Muscle of leg (tissue), 11 donors: ENCODE measurements around the gene NCKAP5. TPM values are rescaled to one million over a fixed set of nuclear protein-coding genes. Genes with fewer than 3 reads are reported as not detected.

Experiments
- DNase-seq: peaks from one replicate; pipeline ENCODE4 v3.0.0; 2013
- H3K27ac ChIP-seq: one replicate; pipeline ENCODE4 v1.5.1; 2013; ENCODE audit warnings: mild to moderate bottlenecking, low read length, control low read depth
- H3K27me3 ChIP-seq: one replicate; pipeline ENCODE4 v1.6.1; 2013; ENCODE audit warnings: low read length; ENCODE audit not compliant: control insufficient read depth, insufficient read depth
- H3K36me3 ChIP-seq: one replicate; pipeline ENCODE4 v1.6.1; 2013; ENCODE audit warnings: low read length; ENCODE audit not compliant: control insufficient read depth, insufficient read depth
- H3K4me1 ChIP-seq: one replicate; pipeline ENCODE4 v1.6.1; 2013; ENCODE audit warnings: low read length; ENCODE audit not compliant: control insufficient read depth, insufficient read depth
- H3K4me3 ChIP-seq: one replicate; pipeline ENCODE4 v1.5.1; 2013; ENCODE audit warnings: low read length, control low read depth
- H3K9me3 ChIP-seq: replicated peaks from 2 replicates; pipeline ENCODE4 v1.6.1; 2013; ENCODE audit warnings: low read depth, low read length; ENCODE audit not compliant: control insufficient read depth
- WGBS: methylation state at CpG from one replicate; pipeline ENCODE4 v1.1.5; 2013; ENCODE audit warnings: missing lambda C conversion rate; ENCODE audit not compliant: insufficient coverage; 5-methylcytosine and 5-hydroxymethylcytosine counted together
- polyA plus RNA-seq, 8 donors: library from polyadenylated mRNA; unstranded; fragments of 120-200 nt; gene quantifications; one replicate each; pipeline versions ENCODE4 v1.2.1 to v1.2.3, GENCODE V29; 2013; ENCODE audit warnings: inconsistent platforms in 1 of 8, low replicate concordance in 1 of 8; ENCODE audit not compliant: insufficient read length in 8 of 8, insufficient read depth in 1 of 8
- total RNA-seq: library from RNA; stranded (reverse); fragments of 120-200 nt; gene quantifications from one replicate; pipeline ENCODE4 v1.2.4, GENCODE V29; 2013

The NCKAP5 gene
- total and polyA plus RNA-seq, 9 donors = 3.7 to 8.9 (median 5.0) TPM

DNA sequence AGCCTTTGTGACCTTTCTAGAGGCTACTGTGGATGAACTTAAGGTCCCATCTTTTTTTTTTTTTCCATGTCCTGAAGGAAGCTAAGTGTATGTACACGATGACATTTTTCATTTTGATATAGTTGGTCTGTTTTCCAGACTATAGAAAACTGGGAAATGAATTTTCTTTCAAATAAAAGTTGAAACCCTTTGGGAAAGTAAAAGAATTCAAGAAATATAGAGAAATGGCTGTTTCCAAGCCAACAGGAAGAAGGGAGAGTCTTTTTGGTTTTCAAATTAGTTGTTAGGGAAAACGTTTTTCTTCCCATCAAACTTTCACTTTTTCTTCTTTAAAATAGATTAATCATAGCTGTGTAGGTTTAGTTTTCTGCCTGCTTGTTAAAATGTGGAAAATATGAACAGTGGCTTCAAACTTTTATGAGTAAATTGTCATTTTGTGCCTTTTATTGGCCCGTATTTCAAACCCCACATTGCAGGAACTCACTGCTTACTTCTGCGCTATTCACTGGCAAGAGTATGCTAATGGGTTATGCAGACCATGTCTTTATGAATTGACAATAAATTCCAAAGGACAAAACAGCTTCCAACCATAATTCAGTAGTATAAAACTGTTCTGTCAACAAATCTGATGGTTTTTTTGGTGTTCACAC is 870.6 kb downstream of the NCKAP5 start:
- no CpG with 5 or more reads among the region's 4 CpGs for WGBS
- no peaks in the 10 kb centered on the region for H3K9me3 ChIP-seq
- no peaks in the 10 kb centered on the region for H3K27me3 ChIP-seq
- DNase-seq = peak; percentile 93
- no peak overlapping the region for H3K4me3 ChIP-seq
- no peaks in the 10 kb centered on the region for H3K4me1 ChIP-seq
- H3K36me3 ChIP-seq = no peaks in the 10 kb centered on the region
- peak overlapping the region; percentile 37 for H3K27ac ChIP-seq

DNA sequence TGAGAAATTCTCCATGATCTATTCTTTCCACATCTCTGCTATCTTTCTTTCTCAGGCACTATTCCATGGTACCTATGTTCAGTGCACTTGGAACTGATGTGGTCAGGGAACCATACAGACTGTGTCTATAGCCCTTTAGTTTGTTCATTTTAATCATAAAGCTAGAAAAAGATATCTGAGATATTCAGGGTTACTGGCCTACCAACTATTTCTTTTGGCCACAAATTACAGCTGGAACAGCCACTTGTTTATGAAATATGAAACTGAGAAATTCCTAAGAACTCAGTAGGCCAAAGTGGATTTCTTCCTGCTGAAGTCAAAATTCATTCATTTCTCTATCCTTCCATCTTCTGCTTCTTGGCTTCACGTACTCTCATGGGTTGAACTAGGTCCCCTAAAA is 875.4 kb downstream of the NCKAP5 start:
- no peaks in the 10 kb centered on the region for H3K4me1 ChIP-seq
- no peak for DNase-seq
- H3K27ac ChIP-seq = no peak overlapping the region
- H3K36me3 ChIP-seq = no peaks in the 10 kb centered on the region
- H3K9me3 ChIP-seq = no peaks in the 10 kb centered on the region
- no CpG with 5 or more reads among the region's 1 CpG for WGBS
- no peaks in the 10 kb centered on the region for H3K27me3 ChIP-seq
- no peak overlapping the region for H3K4me3 ChIP-seq

DNA sequence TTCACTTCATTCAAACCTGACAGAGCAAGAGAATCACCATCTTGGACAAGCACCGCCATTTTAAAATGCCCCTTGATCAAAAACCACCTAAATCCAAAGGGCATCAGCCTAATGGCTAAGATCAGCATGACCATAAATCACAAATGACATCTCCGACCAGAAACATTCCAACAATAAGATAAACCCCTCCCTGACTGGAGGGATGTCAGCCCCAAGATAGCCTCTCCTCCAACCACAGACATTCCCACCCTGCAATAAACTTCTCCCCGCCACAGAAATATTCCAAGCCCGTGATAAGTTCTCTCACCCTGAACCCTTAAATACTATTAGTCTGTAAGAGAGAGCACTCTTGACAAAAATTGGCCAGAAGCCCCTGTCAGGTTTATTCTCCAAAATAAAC is 876.7 kb downstream of the NCKAP5 start:
- DNase-seq = no peak
- H3K27me3 ChIP-seq = no peaks in the 10 kb centered on the region
- no peaks in the 10 kb centered on the region for H3K4me1 ChIP-seq
- H3K9me3 ChIP-seq = no peaks in the 10 kb centered on the region
- no peak overlapping the region for H3K27ac ChIP-seq
- H3K36me3 ChIP-seq = no peaks in the 10 kb centered on the region
- 100% methylated on average over 2 of the region's 4 CpGs for WGBS
- no peak overlapping the region for H3K4me3 ChIP-seq

DNA sequence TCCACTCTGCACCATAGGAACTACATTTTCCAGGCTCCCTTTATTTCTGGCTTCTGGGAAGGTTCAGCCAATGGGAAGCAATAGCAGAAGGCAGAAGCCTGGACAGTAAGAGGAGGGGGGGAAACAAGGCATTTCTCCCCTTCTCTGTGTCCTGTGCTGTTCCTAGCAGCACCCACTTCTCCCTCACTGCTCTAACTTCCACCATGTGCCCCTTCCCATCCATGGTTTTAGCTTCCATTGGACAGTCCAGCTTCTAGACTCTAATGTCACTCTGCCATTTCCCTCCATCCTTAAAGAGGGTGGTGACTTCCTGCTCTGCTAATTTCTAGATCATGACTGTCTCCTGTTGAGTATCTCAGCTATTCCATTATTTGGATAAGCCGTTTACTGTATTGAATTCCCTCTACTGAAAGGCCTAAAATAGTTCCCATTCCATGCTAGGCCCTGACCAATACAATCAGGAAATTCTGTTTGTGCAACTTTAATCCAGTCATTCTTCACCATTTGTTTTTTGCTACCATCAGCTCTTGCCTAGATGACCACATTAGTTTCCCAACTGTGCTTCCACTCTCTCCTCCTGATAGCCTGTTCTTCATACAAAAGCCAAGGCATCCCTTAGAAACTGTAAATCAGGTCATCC is 877.5 kb downstream of the NCKAP5 start:
- no peak overlapping the region for H3K4me3 ChIP-seq
- H3K9me3 ChIP-seq = no peaks in the 10 kb centered on the region
- H3K4me1 ChIP-seq = no peaks in the 10 kb centered on the region
- no peaks in the 10 kb centered on the region for H3K27me3 ChIP-seq
- H3K27ac ChIP-seq = no peak overlapping the region
- no peaks in the 10 kb centered on the region for H3K36me3 ChIP-seq
- DNase-seq = no peak
- 63% methylated on average over 1 of the region's 1 CpG for WGBS

DNA sequence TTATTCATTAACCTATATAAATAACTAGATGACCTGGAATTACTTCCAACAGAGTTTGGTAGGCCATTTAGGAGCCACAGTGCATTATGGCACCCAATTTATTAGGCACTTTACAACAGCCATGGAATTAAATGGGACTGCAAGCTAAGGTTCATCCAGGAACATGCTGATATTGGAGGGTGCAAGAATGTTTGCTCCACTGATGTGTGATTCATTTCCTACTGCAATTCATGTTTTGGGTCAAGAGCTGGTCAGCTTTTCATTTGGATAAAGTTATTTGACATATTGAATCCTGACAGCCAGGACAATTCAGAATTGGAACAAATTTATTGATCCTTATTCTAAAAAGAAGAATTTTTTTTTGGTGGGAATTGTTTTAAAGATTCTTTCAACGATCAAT is 886.5 kb downstream of the NCKAP5 start:
- H3K9me3 ChIP-seq = no peaks in the 10 kb centered on the region
- no peaks in the 10 kb centered on the region for H3K36me3 ChIP-seq
- WGBS = no CpG with 5 or more reads among the region's 1 CpG
- H3K27ac ChIP-seq = no peak overlapping the region
- H3K27me3 ChIP-seq = no peaks in the 10 kb centered on the region
- H3K4me1 ChIP-seq = no peaks in the 10 kb centered on the region
- no peak overlapping the region for H3K4me3 ChIP-seq
- no peak for DNase-seq

DNA sequence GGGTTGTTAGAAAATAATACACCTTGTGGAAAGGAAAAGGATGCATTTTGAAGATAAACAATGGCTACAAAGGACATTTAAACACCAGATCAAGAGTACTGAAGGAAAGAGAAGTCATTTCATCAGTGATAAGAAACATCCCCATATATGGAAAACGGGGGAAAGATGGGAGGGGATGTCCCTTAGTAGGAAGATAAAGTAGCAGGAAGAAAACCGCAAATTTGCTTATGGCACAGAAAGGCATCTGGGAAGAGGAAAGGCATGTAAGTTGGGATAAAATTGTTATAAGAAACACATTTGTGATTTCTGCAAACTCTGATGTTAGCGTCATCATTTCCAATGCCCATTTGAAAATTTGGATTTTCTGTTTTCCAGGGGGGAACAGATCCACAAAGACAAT is 887.7 kb downstream of the NCKAP5 start:
- WGBS = 89% methylated on average over 3 of the region's 3 CpGs
- H3K27ac ChIP-seq = no peak overlapping the region
- H3K9me3 ChIP-seq = no peaks in the 10 kb centered on the region

DNA sequence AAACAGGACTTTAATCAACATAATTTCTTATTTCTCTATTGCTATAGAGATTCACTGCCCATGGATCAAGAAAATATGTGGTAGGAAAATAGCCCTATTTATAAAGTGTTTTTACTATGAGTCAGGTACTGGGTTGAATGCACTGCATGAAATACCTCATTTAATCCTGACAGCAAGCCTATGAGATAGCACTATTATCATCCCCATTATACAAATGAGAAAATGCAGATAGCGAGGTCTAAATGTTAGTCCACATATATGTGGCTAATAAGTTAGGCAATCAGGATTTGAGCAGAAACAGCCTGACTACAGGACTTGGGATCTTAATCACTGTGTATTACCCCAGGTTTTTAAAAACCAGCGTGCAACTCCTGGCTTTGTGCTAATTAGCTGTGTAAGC is 889.8 kb downstream of the NCKAP5 start:
- DNase-seq = no peak
- WGBS = no CpG with 5 or more reads among the region's 2 CpGs
- no peak overlapping the region for H3K27ac ChIP-seq
- H3K4me3 ChIP-seq = no peak overlapping the region
- no peaks in the 10 kb centered on the region for H3K4me1 ChIP-seq
- no peaks in the 10 kb centered on the region for H3K9me3 ChIP-seq
- H3K27me3 ChIP-seq = peaks cover 2% of the 10 kb centered on the region
- no peaks in the 10 kb centered on the region for H3K36me3 ChIP-seq

More for the DNA sequence above, 887.7 kb downstream of the NCKAP5 start:
- Histone ChIP-seq H3K4me1 (no peaks in the 10 kb centered on the region), H3K36me3 (no peaks in the 10 kb centered on the region), H3K27me3 (no peaks in the 10 kb centered on the region), H3K4me3 (no peak overlapping the region)
- no peak for DNase-seq

DNA sequence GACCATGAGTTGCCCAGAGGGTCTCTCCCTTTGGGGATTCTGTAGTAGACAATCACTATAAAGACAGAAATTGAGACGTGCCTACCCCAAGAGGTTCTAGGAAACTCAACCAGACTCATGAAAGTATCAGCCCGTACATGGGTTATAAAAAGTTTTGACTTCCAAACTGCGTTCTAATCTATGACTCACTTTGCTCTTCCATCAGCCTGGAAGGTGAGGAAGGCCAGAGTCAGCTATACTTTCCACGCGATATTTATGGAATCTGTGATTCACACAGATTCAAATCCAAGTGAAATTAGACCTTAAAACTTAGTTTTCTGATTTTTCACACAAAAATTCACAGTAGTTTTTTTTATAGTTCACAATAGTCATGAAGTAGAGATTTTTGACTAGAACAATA is 890.6 kb downstream of the NCKAP5 start:
- Histone ChIP-seq H3K36me3 (no peaks in the 10 kb centered on the region), H3K9me3 (no peaks in the 10 kb centered on the region), H3K4me3 (no peak overlapping the region), H3K27ac (no peak overlapping the region), H3K27me3 (peaks cover 2% of the 10 kb centered on the region), H3K4me1 (no peaks in the 10 kb centered on the region)
- 33% methylated on average over 1 of the region's 5 CpGs for WGBS
- no peak for DNase-seq

DNA sequence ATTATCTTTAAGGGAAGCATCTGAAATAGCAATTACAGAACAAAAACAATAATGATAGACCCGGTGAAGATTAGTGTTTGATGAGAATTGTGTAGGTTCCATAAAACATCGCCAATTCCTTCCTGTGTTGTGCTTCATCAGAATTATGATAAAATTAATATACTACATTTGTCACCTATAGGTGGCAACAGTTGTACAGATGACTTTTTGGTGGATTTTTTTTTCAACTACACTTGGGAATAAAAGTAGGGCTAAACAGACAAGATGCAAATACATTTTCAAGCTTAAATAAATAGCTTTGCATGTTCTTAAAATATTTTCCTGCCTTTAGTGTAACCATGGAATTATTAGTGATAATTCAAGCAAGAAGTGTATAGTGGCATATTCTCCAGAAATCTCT is 891.3 kb downstream of the NCKAP5 start:
- H3K4me3 ChIP-seq = no peak overlapping the region
- H3K27me3 ChIP-seq = peaks cover 2% of the 10 kb centered on the region
- H3K9me3 ChIP-seq = no peaks in the 10 kb centered on the region
- H3K27ac ChIP-seq = no peak overlapping the region
- WGBS = no CpG with 5 or more reads among the region's 2 CpGs
- peak; percentile 22 for DNase-seq
- H3K4me1 ChIP-seq = no peaks in the 10 kb centered on the region
- H3K36me3 ChIP-seq = no peaks in the 10 kb centered on the region

DNA sequence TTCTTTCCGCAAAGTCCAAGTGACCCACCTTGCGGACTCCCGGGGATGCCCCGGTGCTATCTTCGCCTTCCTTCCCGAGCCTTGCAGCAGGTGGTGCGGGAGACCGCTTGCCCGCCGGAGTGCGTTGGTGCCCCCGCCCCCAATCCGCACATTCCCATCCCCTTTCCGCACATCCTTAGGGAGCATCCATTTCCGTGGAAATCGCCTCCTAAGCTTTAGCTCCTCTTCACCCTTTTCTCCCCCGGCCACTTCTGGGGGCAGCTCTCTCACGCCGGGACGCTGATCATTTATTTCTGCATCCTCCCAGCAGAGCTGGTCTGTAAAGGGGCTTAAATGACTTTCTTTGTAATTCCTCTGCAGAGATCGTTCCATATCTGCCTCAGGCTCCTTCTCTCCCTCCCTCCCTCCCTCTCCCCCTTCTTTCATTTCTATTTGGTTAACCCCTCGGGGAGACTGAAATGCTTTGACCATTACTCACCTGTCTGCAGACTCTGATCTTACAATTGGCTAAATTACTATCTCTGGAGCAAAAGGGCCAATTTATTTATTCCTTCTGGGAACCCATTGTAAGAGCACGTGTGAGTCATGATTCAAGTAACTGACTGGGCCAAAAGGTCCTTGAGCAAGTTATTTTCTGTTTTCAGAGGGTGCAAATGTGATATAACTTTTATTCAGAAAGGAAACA is 897.0 kb downstream of the NCKAP5 start:
- Histone ChIP-seq H3K36me3 (no peaks in the 10 kb centered on the region), H3K27me3 (peaks cover 46% of the 10 kb centered on the region), H3K4me3 (peak overlapping the region; percentile 39), H3K4me1 (peaks cover 30% of the 10 kb centered on the region), H3K27ac (no peak overlapping the region), H3K9me3 (no peaks in the 10 kb centered on the region)
- DNase-seq = peak; percentile 18
- WGBS = 5% methylated on average over 21 of the region's 23 CpGs
